ENCODE measurements around the gene CLIC1.
A peak's percentile ranks its signal among the peaks of the same experiment; 100 is the strongest.

CLIC1 gene

GRCh38 chr6:31763619-31763940 is 27.2 kb upstream of the CLIC1 start:
- TF ChIP-seq Cebpa-rat (IDR thresholded peaks at IDR 0.05): no peak
- Histone ChIP-seq H3K4me3 (no peak overlapping the region), H3K9me3 (replicated peaks in 1 of 11) (no peaks in the 10 kb centered on the region), H3K36me3 (peaks cover 7 to 72% (median 55%) of the 10 kb centered on the region in 11 experiments; a peak in 20 of 22 replicates), H3K4me1 (peaks cover 17 to 34% (median 29%) of the 10 kb centered on the region in 10 experiments), H4K20me1 (no peaks in the 10 kb centered on the region), H3K4me2 (peak overlapping the region in 2 of 11 experiments; percentile 14 to 62; a peak in 3 of 22 replicates), H3K27me3 (no peaks in the 10 kb centered on the region), H3K27ac (peak overlapping the region in 1 of 11 experiments; percentile 20; a peak in 2 of 22 replicates), H3K9ac (peak overlapping the region in 2 of 11 experiments; percentile 0 to 50; a peak in 1 of 22 replicates)

- Histone ChIP-seq H3K36me3 (peaks cover 7 to 77% (median 61%) of the 10 kb centered on the region in 11 experiments; a peak in 20 of 22 replicates), H3K27me3 (no peaks in the 10 kb centered on the region), H3K4me1 (peaks cover 11 to 30% (median 26%) of the 10 kb centered on the region in 10 experiments), H3K9ac (peak overlapping the region in 4 of 11 experiments; percentile 0 to 50 (median 20); a peak in 4 of 22 replicates), H3K4me2 (peak overlapping the region in 10 of 11 experiments; percentile 7 to 62 (median 27); a peak in 13 of 22 replicates), H3K4me3 (no peak overlapping the region), H4K20me1 (no peaks in the 10 kb centered on the region), H3K27ac (peak overlapping the region in 4 of 11 experiments; percentile 13 to 42 (median 22); a peak in 4 of 22 replicates), H3K9me3 (replicated peaks in 1 of 11) (no peaks in the 10 kb centered on the region)
- TF ChIP-seq Cebpa-rat (IDR thresholded peaks at IDR 0.05): no peak
Observed at GRCh38 chr6:31762878-31763618, 26.7 kb upstream of the CLIC1 start.

- no peak within 1 kb of the TSS for H3K4me3 ChIP-seq
- no peaks in the 10 kb centered on the region for H3K27me3 ChIP-seq
- no peaks in the 10 kb centered on the region for H3K9me3 ChIP-seq (replicated peaks in 1 of 11)
- H4K20me1 ChIP-seq: no peaks in the 10 kb centered on the region
- H3K9ac ChIP-seq: peak within 1 kb of the TSS in 4 of 11 experiments; percentile 0 to 50 (median 20); a peak in 4 of 22 replicates
- peak within 1 kb of the TSS in 10 of 11 experiments; percentile 7 to 62 (median 27); a peak in 14 of 22 replicates for H3K4me2 ChIP-seq
- peaks cover 7 to 81% (median 66%) of the 10 kb centered on the region in 11 experiments; a peak in 20 of 22 replicates for H3K36me3 ChIP-seq
- no peak for TF ChIP-seq Cebpa-rat (IDR thresholded peaks at IDR 0.05)
- peaks cover 4 to 30% (median 24%) of the 10 kb centered on the region in 10 experiments for H3K4me1 ChIP-seq
- H3K27ac ChIP-seq: peak within 1 kb of the TSS in 4 of 11 experiments; percentile 13 to 42 (median 22); a peak in 4 of 22 replicates
Observed at GRCh38 chr6:31762356-31762755, 26.0 kb upstream of the CLIC1 start, which contains the start of gene SAPCD1. Gene SAPCD1, plus strand, starts transcription at chr6:31762656. Its CDS starts 399 bp downstream, at chr6:31763055.

- Histone ChIP-seq H3K4me1 (peaks cover 0 to 30% (median 22%) of the 10 kb centered on the region in 10 experiments; a peak in 17 of 20 replicates), H4K20me1 (no peaks in the 10 kb centered on the region), H3K4me2 (peak overlapping the region in 4 of 11 experiments; percentile 3 to 17 (median 8); a peak in 5 of 22 replicates), H3K36me3 (peaks cover 7 to 81% (median 66%) of the 10 kb centered on the region in 11 experiments; a peak in 20 of 22 replicates), H3K27me3 (no peaks in the 10 kb centered on the region), H3K9me3 (replicated peaks in 1 of 11) (no peaks in the 10 kb centered on the region), H3K4me3 (no peak overlapping the region), H3K27ac (no peak overlapping the region; a peak in 1 of 22 replicates), H3K9ac (no peak overlapping the region)
- no peak for TF ChIP-seq Cebpa-rat (IDR thresholded peaks at IDR 0.05)
Observed at GRCh38 chr6:31761343-31761742, 25.0 kb upstream of the CLIC1 start.

GRCh38 chr6:31760790-31761189 is 24.5 kb upstream of the CLIC1 start:
- Histone ChIP-seq H3K36me3 (peaks cover 7 to 79% (median 66%) of the 10 kb centered on the region in 11 experiments; a peak in 20 of 22 replicates), H3K4me3 (no peak overlapping the region), H3K9ac (no peak overlapping the region), H3K4me1 (peaks cover 0 to 30% (median 22%) of the 10 kb centered on the region in 10 experiments; a peak in 17 of 20 replicates), H3K27me3 (no peaks in the 10 kb centered on the region), H4K20me1 (no peaks in the 10 kb centered on the region), H3K4me2 (no peak overlapping the region), H3K27ac (no peak overlapping the region), H3K9me3 (replicated peaks in 1 of 11) (no peaks in the 10 kb centered on the region)
- TF ChIP-seq Cebpa-rat (IDR thresholded peaks at IDR 0.05): no peak

- no peak overlapping the region for H3K9ac ChIP-seq
- no peaks in the 10 kb centered on the region for H3K27me3 ChIP-seq
- H4K20me1 ChIP-seq: no peaks in the 10 kb centered on the region
- H3K27ac ChIP-seq: no peak overlapping the region
- no peak overlapping the region for H3K4me2 ChIP-seq
- H3K9me3 ChIP-seq (replicated peaks in 1 of 11): no peaks in the 10 kb centered on the region
- peaks cover 7 to 61% (median 54%) of the 10 kb centered on the region in 11 experiments; a peak in 20 of 22 replicates for H3K36me3 ChIP-seq
- TF ChIP-seq Cebpa-rat (IDR thresholded peaks at IDR 0.05): no peak
- peaks cover 0 to 23% (median 20%) of the 10 kb centered on the region in 10 experiments; a peak in 17 of 20 replicates for H3K4me1 ChIP-seq
- H3K4me3 ChIP-seq: no peak overlapping the region
Observed at GRCh38 chr6:31758281-31758680, 22.0 kb upstream of the CLIC1 start.

- no peaks in the 10 kb centered on the region for H3K4me1 ChIP-seq
- H3K4me2 ChIP-seq: no peak overlapping the region
- TF ChIP-seq Cebpa-rat (IDR thresholded peaks at IDR 0.05): no peak
- H3K27ac ChIP-seq: no peak overlapping the region
- H3K27me3 ChIP-seq: no peaks in the 10 kb centered on the region
- H3K9me3 ChIP-seq (replicated peaks in 1 of 11): no peaks in the 10 kb centered on the region
- no peak overlapping the region for H3K9ac ChIP-seq
- H3K4me3 ChIP-seq: no peak overlapping the region
- no peaks in the 10 kb centered on the region for H4K20me1 ChIP-seq
- peaks cover 0 to 43% (median 25%) of the 10 kb centered on the region in 11 experiments; a peak in 18 of 22 replicates for H3K36me3 ChIP-seq
Observed at GRCh38 chr6:31752739-31753319, 16.5 kb upstream of the CLIC1 start.

GRCh38 chr6:31750411-31751022 is 14.2 kb upstream of the CLIC1 start:
- TF ChIP-seq Cebpa-rat (IDR thresholded peaks at IDR 0.05): no peak
- Histone ChIP-seq H4K20me1 (no peaks in the 10 kb centered on the region), H3K9me3 (replicated peaks in 1 of 11) (no peaks in the 10 kb centered on the region), H3K27ac (no peak overlapping the region), H3K27me3 (no peaks in the 10 kb centered on the region), H3K9ac (no peak overlapping the region), H3K4me1 (peaks cover 0 to 3% (median 0%) of the 10 kb centered on the region in 10 experiments; a peak in 1 of 20 replicates), H3K4me2 (no peak overlapping the region), H3K36me3 (peaks cover 8 to 64% (median 37%) of the 10 kb centered on the region in 11 experiments; a peak in 18 of 22 replicates), H3K4me3 (no peak overlapping the region)

Data from BLaER1 treated with 17β-estradiol and CSF1 and Interleukin-3, amounts not matched to agents 10 nM and 100 nM (cell line).